ENCODE data around the gene MYH11.

MYH11 gene

GRCh38 chr16:15746332-15746731, 110.5 kb downstream of the MYH11 start:
- TF ChIP-seq CTCF (IDR thresholded peaks at IDR 0.05; ENCODE audit: poor library complexity, severe bottlenecking) = no peak
- Histone ChIP-seq H3K36me3 (ENCODE audit: low read depth) (no peaks in the 10 kb centered on the region), H3K4me3 (ENCODE audit: severe bottlenecking) (no peak overlapping the region), H3K4me1 (ENCODE audit: insufficient read depth, poor library complexity, severe bottlenecking) (no peaks in the 10 kb centered on the region), H3K27ac (ENCODE audit: poor library complexity, severe bottlenecking) (no peak overlapping the region), H3K27me3 (ENCODE audit: insufficient read depth, poor library complexity, severe bottlenecking) (no peaks in the 10 kb centered on the region), H3K9me3 (ENCODE audit: severe bottlenecking) (no peaks in the 10 kb centered on the region)
- no peak for DNase-seq (ENCODE audit: low spot score)
- ATAC-seq (ENCODE audit: low read depth) = no peak

GRCh38 chr16:15743657-15744056, 113.2 kb downstream of the MYH11 start:
- TF ChIP-seq CTCF (IDR thresholded peaks at IDR 0.05; ENCODE audit: poor library complexity, severe bottlenecking) = no peak
- DNase-seq (ENCODE audit: low spot score) (no peak), ATAC-seq (ENCODE audit: low read depth) (no peak)
- Histone ChIP-seq H3K4me1 (ENCODE audit: insufficient read depth, poor library complexity, severe bottlenecking) (no peaks in the 10 kb centered on the region), H3K9me3 (ENCODE audit: severe bottlenecking) (no peaks in the 10 kb centered on the region), H3K27ac (ENCODE audit: poor library complexity, severe bottlenecking) (no peak overlapping the region), H3K27me3 (ENCODE audit: insufficient read depth, poor library complexity, severe bottlenecking) (no peaks in the 10 kb centered on the region), H3K4me3 (ENCODE audit: severe bottlenecking) (no peak overlapping the region), H3K36me3 (ENCODE audit: low read depth) (no peaks in the 10 kb centered on the region)

DNA sequence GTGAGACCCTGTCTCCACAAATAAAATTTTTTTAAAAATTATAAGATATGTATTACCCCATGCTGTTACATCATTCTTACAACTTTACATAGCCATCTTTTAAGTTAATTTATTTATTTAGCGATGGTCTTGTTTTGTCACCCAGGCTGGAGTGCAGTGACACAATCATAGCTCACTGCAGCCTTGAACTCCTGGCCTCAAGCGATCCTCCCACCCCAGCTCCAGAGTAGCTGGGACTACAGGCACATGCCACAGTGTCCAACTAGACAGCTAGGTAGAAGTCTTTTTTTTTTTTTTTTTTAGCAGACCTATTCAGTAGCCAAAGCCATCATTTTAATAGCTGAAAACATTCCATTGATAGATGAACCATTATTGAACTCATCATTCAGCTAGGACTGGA, 114.1 kb downstream of the MYH11 start:
- Histone ChIP-seq H3K36me3 (ENCODE audit: low read depth) (no peaks in the 10 kb centered on the region), H3K4me1 (ENCODE audit: insufficient read depth, poor library complexity, severe bottlenecking) (no peaks in the 10 kb centered on the region), H3K27ac (ENCODE audit: poor library complexity, severe bottlenecking) (no peak overlapping the region), H3K27me3 (ENCODE audit: insufficient read depth, poor library complexity, severe bottlenecking) (no peaks in the 10 kb centered on the region), H3K4me3 (ENCODE audit: severe bottlenecking) (no peak overlapping the region), H3K9me3 (ENCODE audit: severe bottlenecking) (no peaks in the 10 kb centered on the region)
- no peak for TF ChIP-seq CTCF (IDR thresholded peaks at IDR 0.05; ENCODE audit: poor library complexity, severe bottlenecking)
- DNase-seq (ENCODE audit: low spot score) = no peak
- no peak for ATAC-seq (ENCODE audit: low read depth)

DNA sequence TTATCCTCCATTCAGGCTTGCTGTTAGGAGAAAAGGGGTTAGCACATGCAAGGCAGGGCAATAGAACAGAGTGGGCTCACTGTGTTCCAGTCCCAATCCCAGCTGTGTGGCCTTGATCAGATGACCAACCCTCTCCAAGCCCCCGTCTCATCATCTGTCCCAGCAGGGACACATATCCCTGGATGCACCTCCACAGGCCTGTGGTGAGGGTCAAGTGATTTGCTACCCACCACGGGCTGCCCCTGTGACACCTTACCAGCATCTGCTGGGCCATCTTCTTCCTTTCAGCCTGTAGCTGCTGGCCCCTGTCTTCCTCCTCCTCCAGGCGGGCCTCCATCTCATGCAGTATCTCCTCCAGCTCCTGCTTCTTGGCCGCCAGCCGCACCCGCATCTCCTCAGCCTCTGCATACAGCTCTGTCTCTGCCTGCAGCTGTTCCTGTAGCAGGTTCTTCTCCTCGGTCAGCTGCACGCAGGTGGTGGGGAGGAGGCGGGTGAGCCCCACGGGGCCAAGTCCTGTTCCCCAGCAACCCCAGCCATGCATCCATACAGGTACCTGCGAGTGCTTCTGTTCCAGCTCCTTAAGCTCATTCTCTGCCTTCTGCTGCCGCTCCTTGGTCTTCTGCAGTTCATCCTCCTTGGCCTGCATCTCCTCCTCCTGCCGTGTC, 115.5 kb downstream of the MYH11 start:
- Histone ChIP-seq H3K27me3 (ENCODE audit: insufficient read depth, poor library complexity, severe bottlenecking) (no peaks in the 10 kb centered on the region), H3K4me3 (ENCODE audit: severe bottlenecking) (no peak overlapping the region), H3K9me3 (ENCODE audit: severe bottlenecking) (no peaks in the 10 kb centered on the region), H3K4me1 (ENCODE audit: insufficient read depth, poor library complexity, severe bottlenecking) (no peaks in the 10 kb centered on the region), H3K36me3 (ENCODE audit: low read depth) (no peaks in the 10 kb centered on the region), H3K27ac (ENCODE audit: poor library complexity, severe bottlenecking) (no peak overlapping the region)
- no peak for TF ChIP-seq CTCF (IDR thresholded peaks at IDR 0.05; ENCODE audit: poor library complexity, severe bottlenecking)
- no peak for ATAC-seq (ENCODE audit: low read depth)
- no peak for DNase-seq (ENCODE audit: low spot score)

GRCh38 chr16:15739950-15740349, 116.9 kb downstream of the MYH11 start:
- H3K36me3 ChIP-seq (ENCODE audit: low read depth) = no peaks in the 10 kb centered on the region
- no peaks in the 10 kb centered on the region for H3K27me3 ChIP-seq (ENCODE audit: insufficient read depth, poor library complexity, severe bottlenecking)
- H3K4me1 ChIP-seq (ENCODE audit: insufficient read depth, poor library complexity, severe bottlenecking) = no peaks in the 10 kb centered on the region
- H3K9me3 ChIP-seq (ENCODE audit: severe bottlenecking) = no peaks in the 10 kb centered on the region
- ATAC-seq (ENCODE audit: low read depth) (no peak), DNase-seq (ENCODE audit: low spot score) (no peak)
- no peak for TF ChIP-seq CTCF (IDR thresholded peaks at IDR 0.05; ENCODE audit: poor library complexity, severe bottlenecking)
- H3K4me3 ChIP-seq (ENCODE audit: severe bottlenecking) = no peak overlapping the region
- H3K27ac ChIP-seq (ENCODE audit: poor library complexity, severe bottlenecking) = no peak overlapping the region

Measured in RWPE2 (cell line).